NCI-H2196 treated with DMSO at 0.1 percent for 48 hours (cell line): Measurements from ENCODE around the gene PXK.
A peak's percentile ranks its signal among the peaks of the same experiment; 100 is the strongest.
"Not testable (repeated sequence)": the region's sequence is repeated elsewhere in the genome, so short reads cannot be mapped to it uniquely, and the experiment has no call there.

Source experiments
- DNase-seq: peaks from one replicate; lab custom pipeline; 2025; ENCODE audit not compliant: unreplicated experiment; lab: John Stamatoyannopoulos, UW

The PXK gene

DNA sequence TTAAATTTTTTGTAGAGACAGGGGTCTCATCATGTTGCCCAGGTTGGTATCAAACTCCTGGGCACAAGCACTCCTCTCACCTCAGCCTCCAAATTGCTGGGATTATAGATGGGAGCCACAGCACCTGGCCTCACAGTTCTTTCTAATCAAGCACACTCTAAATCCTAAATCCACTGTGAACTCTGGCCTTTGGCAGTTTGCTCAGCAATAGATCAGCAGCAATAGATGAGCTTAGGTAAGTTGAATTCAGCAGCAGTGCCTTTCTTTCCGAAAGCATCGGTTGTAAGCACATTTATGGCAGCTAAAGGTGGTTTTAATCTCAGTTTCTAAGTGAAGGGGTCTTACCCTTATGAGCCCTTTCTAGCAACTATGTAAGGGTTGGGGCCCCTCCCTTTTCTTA lies 84.4 kb downstream of the PXK start:
- DNase-seq = no peak

DNA sequence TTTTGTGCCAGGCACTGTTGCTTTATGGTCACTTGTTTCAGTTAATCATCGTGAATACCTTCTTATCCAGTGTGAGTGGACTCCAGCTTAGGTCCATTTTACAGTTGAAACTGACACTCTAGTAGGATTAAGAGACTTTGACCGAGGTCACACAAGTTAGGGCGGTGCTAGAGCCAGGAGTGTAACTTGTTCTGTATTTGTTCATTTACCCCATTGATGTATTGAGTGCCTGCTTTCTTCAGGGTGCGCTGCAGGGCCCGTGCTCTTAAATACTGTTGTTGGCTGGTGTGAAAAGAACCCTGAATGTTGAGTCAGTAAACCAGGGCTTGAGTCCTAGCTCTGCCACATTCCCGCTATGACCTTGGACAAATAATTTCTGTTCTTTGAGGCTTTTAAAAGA lies 85.5 kb downstream of the PXK start:
- no peak for DNase-seq

DNA sequence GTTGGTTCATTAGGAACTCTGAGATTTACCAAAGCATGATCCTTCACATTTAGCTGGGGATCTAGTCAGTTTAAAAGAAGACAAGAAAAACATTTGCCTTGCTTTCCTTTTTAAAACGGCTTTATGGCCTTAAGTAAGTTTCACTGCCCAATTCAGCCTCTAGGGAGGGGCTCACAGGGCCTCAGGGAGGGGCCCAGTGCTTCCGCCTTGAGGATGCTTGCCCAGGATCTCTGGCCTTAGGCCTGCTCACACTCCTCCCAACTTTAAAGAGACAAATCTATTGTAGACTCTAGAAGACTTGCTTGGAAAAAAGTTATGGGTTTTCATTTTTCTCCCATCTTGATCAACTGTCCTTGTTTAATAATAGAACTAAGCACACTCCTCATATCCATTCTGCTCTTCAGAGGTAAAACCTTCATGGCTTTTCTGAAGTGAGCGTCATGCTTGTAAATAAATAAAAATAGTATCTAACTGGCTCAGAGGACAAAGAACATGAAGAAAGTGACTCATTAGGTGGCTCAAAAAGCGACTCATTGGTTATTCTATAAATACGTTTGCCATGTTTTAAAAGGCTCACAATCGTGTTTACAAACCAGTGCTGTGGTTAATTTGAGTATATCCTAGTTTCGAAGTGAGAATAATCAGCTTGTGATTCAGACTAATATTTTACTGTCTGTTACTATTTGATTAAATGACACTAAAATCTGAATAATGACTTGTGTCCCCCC lies 87.3 kb downstream of the PXK start:
- no peak for DNase-seq

DNA sequence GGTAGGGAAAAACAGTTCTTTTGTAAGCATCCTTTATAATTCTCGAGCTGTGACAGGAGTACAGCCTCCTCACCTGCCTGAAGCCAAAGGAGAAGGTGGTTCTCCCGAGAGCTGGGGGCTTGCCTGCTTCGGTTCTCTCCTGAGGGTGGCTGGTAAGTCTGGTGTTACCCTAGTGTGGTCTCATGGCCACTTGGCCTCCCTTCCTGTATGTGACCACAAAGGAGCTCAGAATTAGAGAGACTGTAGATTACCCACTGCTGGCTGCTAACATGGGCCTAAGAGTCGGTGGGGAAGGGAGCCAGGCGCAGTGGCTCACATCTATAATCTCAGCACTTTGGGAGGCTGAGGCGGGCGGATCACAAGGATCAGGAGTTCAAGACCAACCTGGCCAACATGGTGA lies 88.3 kb downstream of the PXK start:
- DNase-seq = no peak

DNA sequence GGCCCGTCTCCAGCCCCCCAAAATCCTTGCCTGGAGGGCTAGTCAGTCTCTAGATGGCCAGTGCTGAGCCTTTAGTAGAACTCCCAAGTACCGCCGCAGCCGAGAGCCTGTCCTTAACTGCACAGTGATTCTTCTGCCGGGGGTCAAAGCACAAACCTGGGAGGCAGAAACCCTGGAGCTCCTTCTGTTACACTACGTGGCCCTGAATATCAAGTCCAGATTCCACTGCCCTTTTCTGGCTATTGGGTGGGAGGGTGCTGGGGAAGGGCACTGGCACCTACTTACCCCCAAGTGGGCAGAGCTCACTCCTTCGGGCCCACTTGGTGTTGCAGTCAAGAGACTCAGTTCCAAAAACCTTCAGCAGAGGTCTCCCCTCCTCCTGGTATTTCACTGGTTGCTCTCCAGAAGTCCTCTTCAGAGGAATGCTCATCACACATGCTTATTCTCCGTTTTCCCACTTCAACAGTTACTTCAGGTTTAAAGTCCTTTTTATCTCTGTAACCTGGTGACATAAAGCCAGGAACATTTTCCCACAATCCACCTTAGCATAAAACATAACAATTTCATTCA lies 90.1 kb downstream of the PXK start:
- no peak for DNase-seq

DNA sequence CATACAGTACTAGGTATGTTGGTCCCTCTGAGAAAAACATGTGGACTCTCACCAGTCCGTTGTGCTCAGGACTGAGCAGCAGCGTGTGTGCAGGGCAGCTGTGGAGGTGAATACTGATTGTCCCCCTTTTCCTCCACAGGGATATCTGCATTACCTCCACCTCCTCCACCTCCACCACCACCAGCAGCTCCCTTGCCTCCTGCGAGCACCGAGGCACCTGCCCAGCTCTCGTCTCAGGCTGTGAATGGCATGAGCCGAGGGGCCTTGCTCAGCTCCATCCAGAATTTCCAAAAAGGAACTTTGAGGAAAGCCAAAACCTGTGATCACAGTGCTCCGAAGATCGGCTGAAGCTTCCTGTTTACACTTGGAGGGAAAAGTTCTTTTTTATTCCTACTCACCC lies 91.9 kb downstream of the PXK start:
- no peak for DNase-seq

- DNase-seq = no peak
These were observed 93.1 kb downstream of the PXK start for GRCh38 chr3:58425782-58426181.

DNA sequence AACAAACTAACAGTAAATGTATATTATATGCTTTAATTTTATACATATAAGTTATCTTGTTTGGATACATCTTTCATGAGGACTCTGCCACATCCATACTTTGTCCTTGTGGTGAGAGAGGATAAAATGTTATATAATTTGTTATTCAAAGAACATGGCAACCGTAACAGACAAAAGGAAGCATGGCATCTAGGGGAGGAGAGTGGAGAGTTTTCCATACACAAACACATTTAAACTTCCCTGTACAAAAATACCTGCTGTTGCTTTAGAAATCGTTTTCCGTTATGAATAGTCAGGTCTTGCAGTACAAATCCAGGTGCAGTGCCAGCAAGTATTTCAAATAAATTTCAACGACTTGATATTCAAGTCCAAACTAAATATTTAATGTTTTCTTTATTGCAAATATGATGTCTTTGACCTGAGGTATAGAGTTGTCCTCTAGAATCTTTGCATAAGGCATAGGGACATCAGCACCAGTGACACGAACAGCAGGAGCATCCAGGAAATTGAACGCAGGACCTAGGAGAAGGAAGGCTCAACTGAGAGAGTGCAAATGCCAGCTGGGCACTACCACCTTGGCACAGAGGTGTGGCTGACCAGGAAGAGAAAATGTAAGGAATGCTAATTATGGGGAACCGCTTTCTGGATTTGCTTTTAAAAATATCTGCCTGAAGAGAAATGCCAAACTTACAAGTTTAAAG lies 95.1 kb downstream of the PXK start:
- DNase-seq = no peak

- no peak for DNase-seq
These were observed 97.0 kb downstream of the PXK start for GRCh38 chr3:58429657-58430056.

DNA sequence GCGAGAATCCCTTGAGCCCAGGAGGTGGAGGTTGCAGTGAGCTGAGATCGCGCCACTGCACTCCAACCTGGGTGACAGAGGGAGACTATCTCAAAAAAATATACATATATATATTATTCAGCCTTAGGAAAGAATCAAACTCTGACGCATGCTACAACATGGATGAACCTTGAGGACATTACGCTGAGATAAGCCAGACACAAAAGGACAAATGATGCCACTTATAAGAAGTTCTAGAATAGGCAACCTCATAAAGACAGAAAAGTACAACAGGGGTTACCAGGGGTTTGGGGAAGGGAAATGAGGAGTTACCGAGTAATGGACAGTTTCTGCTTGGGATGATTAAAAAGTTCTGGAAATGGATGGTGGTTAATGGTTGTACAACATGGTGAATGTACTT lies 100.2 kb downstream of the PXK start:
- no peak for DNase-seq

DNA sequence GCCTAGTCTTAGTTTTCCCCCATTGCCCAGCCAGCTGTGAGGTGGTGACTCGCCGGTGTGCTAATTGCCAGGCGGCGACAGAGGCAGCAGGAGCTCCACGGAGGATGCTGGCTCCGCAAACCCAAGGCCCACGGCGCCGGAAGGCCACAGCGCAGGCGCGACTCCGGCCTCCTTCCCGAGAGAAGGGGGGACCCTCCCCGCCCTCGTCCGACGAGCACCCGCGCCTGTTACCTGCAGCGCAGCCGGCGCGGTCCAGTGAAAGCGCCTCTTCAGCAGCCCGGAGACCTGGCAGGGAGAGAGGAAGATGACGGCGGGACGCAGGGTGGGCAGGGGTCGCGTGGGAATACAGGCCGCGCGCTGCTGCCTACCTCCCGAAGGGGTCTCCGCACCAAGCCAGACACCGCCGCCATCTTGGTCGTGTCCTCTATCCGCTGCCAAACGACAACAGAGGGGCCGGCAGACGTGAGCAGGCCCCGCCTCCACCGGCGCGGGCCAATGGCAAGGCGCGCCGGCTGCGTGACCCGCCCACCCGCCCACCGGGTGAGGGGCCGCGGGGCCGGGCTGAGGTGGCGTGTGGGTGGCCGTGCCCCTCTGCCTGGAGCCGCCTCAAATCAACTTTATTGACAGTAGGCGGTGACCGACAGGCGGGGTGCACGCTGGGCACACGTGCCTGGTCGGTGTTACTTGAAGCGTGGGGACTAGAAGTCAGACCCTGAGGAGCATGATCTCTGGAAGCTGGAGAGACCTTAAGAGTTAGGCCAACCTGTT lies 100.9 kb downstream of the PXK start, which contains the start of gene PDHB:
Gene PDHB, minus strand, starts transcription at position 433 of the 768 bp plus-strand sequence. Its CDS starts 23 bp downstream, at position 410.
- DNase-seq = peak; percentile 48

DNA sequence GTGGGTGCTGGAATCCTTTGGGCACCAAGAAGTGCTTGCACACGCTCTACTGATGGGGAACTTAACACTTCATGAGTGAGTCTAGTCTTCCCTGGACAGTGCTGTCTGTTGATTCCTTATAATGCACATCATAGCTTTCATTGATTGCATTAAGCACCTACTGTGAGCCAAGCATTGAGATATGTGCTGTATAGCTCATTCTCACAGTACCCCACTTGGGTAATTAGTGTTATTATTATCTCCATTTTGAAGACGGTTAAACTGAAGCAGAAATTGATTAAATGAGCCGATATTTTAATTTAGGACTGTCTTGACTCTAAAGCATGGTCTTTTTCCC lies 101.4 kb downstream of the PXK start:
- DNase-seq = no peak

DNA sequence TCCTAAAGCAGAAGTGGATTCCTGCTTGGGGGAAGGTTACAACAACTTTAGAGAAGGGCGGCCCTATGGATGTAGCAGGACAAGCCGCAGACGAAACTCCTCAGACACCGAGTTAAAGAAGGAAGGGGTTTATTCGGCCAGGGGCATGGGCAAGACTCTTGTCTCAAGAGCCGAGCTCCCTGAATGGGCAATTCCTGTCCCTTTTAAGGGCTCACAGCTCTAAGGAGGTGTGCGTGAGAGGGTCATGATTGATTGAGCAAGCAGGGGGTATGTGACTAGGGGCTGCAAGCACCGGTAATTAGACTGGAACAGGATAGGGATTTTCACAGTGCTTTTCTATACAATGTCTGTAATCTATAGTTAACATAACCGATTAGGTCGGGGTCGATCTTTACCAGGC lies 101.8 kb downstream of the PXK start:
- no peak for DNase-seq

DNA sequence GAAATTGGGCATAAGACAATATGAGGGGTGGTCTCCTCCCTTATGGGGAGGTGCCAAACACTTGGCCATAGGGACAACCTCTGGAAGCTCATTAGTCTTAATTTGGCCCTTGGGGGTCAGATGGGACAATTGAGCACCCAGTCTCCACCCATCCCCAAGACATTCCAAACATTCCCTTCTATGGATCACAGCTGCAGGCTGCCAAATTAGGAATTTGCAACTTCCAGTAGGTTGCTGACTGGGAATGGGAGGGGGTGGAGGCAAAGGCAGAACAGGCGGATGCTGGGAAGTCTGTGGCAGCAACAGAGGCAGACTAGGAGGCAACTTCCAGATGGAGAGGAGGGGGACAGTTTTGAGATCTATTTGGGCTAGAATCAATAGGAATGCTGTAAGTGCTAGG lies 102.3 kb downstream of the PXK start:
- no peak for DNase-seq

GRCh38 chr3:58437276-58437675 lies 104.6 kb downstream of the PXK start:
- DNase-seq = not testable (repeated sequence)

DNA sequence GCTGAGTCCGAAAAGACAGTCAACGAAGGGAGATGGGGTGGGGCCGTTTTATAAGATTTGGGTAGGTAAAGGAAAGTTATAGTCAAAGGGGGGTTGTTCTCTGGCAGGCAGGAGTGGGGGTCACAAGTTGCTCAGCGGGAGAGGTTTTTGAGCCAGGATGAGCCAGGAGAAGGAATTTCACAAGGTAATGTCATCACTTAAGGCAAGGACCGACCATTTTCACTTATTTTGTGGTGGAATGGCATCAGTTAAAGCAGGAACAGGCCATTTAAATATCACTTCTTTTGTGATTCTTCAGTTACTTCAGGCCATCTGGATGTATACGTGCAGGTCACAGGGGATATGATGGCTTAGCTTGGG lies 108.3 kb downstream of the PXK start:
- not testable (repeated sequence) for DNase-seq

DNA sequence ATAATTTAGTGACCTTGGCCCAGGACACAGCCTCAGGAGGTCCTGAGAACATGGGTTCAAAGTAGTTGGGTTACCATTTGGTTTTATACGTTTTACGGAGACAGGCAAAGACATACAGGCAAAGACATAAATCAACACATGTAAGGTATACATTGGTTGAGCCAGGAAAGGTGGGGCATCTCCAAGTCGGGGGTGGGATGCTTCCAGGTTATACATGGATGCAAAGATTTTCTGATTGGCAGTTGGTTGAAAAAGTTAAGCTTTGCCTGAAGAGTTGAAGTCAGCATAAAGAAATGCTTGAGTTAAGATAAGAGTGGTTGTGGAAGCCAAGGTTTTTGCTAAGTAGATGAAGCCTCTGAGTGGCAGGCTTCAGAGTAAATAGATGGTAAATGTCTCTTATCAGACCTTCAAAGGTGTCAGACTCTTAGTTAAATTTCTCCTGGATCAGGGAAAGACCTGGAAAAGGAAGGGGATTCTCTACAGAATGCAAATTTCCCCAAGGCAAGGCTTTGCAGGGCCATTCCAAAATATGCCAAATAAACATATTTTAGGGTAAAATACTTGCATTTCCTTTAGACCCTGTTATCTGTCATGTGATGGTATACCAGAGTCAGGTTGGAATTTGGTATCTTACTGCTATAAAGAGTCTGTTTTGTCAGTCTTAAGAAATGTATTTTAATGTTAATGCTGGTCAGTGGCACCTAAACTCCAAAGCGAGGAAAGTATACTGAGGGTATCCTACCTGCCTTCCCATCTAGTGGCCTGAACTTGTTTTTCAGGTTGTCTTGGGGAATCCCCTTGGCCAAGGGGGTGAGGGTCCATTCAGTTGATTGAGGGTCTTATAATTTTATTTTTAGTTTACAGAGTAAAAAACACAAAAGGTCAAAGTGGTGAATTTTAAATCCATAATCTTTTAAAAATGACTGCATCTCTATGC lies 109.1 kb downstream of the PXK start:
- no peak for DNase-seq

DNA sequence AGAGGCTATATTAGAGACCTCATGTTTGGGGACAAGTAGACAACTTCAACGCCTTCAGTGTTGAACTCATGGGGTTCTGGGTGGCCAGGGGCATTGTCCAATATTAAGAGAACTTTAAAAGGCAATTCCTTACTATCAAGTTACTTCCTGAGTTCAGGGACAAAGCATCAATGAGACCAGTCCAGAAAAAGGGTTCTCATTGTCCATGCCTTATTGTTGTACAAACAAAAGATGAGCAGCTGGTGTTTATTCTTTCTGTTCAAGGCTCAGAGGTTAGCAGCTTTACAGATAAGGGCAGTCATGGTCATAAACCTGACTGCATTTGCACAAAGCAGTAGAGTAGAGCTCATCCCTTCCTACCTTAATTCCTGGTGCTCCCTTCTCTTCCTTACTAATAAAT lies 119.5 kb downstream of the PXK start:
- peak; percentile 13 for DNase-seq

GRCh38 chr3:58459160-58459559 lies 126.5 kb downstream of the PXK start:
- no peak for DNase-seq

DNA sequence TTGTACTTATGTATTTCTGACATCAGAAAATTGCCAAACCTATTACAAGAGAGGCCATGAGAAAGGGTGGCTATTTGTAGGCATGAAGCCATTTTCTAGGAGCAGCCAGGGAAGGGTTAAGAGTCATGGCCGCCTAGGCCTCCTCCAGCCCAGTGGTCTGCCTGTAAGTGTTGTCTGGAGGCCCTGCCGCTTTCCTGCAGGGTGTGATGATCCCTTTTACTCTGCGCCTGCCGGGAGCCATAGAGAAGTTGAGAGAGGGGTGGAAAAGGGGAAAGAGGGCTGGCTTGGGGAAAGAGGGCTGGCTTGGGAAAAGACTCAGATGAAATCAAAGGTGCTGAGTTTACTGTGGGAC lies 130.1 kb downstream of the PXK start:
- no peak for DNase-seq
